ENCODE measurements around the gene RSRC2. TPM values are rescaled to one million over a fixed set of nuclear protein-coding genes. Genes with fewer than 3 reads are reported as not detected.
"Not testable (repeated sequence)": the region's sequence is repeated elsewhere in the genome, so short reads cannot be mapped to it uniquely, and the experiment has no call there.

Gene RSRC2
- total and polyA plus RNA-seq, 2 donors (not counting 1 experiment from before 2014, with no cell fraction given): 49.0 to 56.6 TPM

DNA sequence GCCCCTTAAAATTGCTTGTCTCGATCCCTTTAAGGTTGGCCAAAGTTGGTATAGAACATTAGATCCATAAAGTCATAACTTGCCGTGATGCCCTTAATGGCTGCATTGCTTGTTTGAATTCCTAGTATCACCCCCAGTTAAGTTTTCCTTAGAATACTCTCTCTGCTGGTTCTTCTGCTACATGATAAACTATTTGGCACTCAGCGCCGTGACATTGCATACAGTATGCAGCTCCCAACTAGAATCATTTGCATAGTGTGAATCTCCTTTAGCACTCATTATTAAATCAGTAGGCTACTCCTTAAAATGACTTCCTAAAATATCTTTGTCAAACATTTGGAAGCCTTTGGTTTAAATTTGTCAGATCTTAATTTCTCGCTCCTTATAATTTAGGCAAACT lies 42.6 kb upstream of the RSRC2 start:
- H2AFZ ChIP-seq (ENCODE audit: low read length): no peak overlapping the region
- no peaks in the 10 kb centered on the region for H3K9me3 ChIP-seq (ENCODE audit: control insufficient read depth, insufficient read depth, low read depth, low read length)
- TF ChIP-seq, protein P1, sequence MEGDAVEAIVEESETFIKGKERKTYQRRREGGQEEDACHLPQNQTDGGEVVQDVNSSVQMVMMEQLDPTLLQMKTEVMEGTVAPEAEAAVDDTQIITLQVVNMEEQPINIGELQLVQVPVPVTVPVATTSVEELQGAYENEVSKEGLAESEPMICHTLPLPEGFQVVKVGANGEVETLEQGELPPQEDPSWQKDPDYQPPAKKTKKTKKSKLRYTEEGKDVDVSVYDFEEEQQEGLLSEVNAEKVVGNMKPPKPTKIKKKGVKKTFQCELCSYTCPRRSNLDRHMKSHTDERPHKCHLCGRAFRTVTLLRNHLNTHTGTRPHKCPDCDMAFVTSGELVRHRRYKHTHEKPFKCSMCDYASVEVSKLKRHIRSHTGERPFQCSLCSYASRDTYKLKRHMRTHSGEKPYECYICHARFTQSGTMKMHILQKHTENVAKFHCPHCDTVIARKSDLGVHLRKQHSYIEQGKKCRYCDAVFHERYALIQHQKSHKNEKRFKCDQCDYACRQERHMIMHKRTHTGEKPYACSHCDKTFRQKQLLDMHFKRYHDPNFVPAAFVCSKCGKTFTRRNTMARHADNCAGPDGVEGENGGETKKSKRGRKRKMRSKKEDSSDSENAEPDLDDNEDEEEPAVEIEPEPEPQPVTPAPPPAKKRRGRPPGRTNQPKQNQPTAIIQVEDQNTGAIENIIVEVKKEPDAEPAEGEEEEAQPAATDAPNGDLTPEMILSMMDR (conservative IDR thresholded peaks at IDR 0.05 in 1 of 2, IDR thresholded peaks at IDR 0.05 in 1 of 2; ENCODE audit: low read depth in 1 of 2, low read length in 2 of 2): no peak
- TF ChIP-seq EZH2 (IDR thresholded peaks at IDR 0.05; ENCODE audit: low read length, missing control alignments): no peak
- H4K20me1 ChIP-seq (ENCODE audit: control insufficient read depth, extremely low read depth, insufficient read depth, low read length): no peaks in the 10 kb centered on the region
- no peak overlapping the region for H3K27ac ChIP-seq (ENCODE audit: insufficient read depth, low read length)
- no peak overlapping the region for H3K4me3 ChIP-seq (replicated peaks in 1 of 4; ENCODE audit: control extremely low read depth in 1 of 4, insufficient read depth in 1 of 4, low read depth in 3 of 4, low read length in 4 of 4)
- no peaks in the 10 kb centered on the region for H3K79me2 ChIP-seq (ENCODE audit: control insufficient read depth, insufficient read depth, low read length)
- H3K4me2 ChIP-seq (ENCODE audit: extremely low read depth, insufficient read depth, low read length): no peak overlapping the region
- H3K27me3 ChIP-seq (ENCODE audit: control insufficient read depth, insufficient read depth, low read length): no peaks in the 10 kb centered on the region
- no peaks in the 10 kb centered on the region for H3K4me1 ChIP-seq (ENCODE audit: control insufficient read depth, extremely low read depth, insufficient read depth, low read length)
- no peak overlapping the region for H3K9ac ChIP-seq (ENCODE audit: insufficient read depth, low read length)
- DNase-seq (ENCODE audit: low read depth in 2 of 2): no peak
- peaks cover 2% of the 10 kb centered on the region for H3K36me3 ChIP-seq (ENCODE audit: control insufficient read depth, insufficient read depth, low read length)

DNA sequence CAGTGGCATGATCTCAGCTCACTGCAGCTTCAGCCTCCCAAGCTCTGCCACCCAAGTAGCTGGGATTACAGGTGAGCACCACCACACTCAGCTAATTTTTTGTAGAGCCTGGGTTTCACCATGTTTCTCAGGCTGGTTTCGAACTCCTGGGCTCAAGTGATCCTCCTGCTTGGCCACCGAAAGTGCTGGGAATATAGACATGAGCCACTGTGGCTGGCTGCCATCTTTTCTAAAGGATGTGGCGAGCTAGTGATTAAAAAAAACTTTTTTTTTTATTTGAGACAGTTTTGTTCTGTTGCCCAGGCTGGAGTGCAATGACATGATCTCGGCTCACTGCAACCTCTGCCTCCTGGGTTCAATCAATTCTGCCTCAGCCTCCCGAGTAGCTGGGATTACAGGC lies 40.1 kb upstream of the RSRC2 start:
- H3K36me3 ChIP-seq (ENCODE audit: control insufficient read depth, insufficient read depth, low read length): not testable (repeated sequence)

DNA sequence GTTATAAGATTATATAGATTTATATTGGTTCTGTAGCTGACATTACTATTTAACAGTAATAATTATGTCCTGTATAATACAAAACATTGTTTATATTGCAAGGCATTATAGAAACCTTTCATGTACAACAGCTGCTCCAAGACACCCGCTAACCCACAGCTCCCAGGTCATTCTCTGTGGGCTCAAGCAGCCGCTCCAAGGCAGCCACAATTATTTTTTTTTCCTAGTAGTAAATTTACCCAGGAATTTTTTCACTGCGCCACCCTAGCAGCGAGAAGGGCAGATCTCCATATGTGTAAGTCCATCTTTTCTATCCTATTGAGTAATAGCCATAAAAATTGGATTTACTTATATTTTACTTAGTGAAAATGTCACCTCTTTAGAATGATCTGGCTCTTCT lies 36.6 kb upstream of the RSRC2 start:
- Histone ChIP-seq H3K27ac (ENCODE audit: insufficient read depth, low read length) (no peak overlapping the region), H3K9ac (ENCODE audit: insufficient read depth, low read length) (no peak overlapping the region), H4K20me1 (ENCODE audit: control insufficient read depth, extremely low read depth, insufficient read depth, low read length) (no peaks in the 10 kb centered on the region), H3K27me3 (ENCODE audit: control insufficient read depth, insufficient read depth, low read length) (no peaks in the 10 kb centered on the region), H2AFZ (ENCODE audit: low read length) (no peak overlapping the region), H3K4me2 (ENCODE audit: extremely low read depth, insufficient read depth, low read length) (no peak overlapping the region), H3K4me1 (ENCODE audit: control insufficient read depth, extremely low read depth, insufficient read depth, low read length) (no peaks in the 10 kb centered on the region), H3K9me3 (ENCODE audit: control insufficient read depth, insufficient read depth, low read depth, low read length) (no peaks in the 10 kb centered on the region), H3K36me3 (ENCODE audit: control insufficient read depth, insufficient read depth, low read length) (no peaks in the 10 kb centered on the region), H3K79me2 (ENCODE audit: control insufficient read depth, insufficient read depth, low read length) (no peaks in the 10 kb centered on the region), H3K4me3 (replicated peaks in 1 of 4; ENCODE audit: control extremely low read depth in 1 of 4, insufficient read depth in 1 of 4, low read depth in 3 of 4, low read length in 4 of 4) (no peak overlapping the region)
- no peak for DNase-seq (ENCODE audit: low read depth in 2 of 2)
- TF ChIP-seq, protein P1 (conservative IDR thresholded peaks at IDR 0.05 in 1 of 2, IDR thresholded peaks at IDR 0.05 in 1 of 2; ENCODE audit: low read depth in 1 of 2, low read length in 2 of 2): no peak
- TF ChIP-seq EZH2 (IDR thresholded peaks at IDR 0.05; ENCODE audit: low read length, missing control alignments): no peak

More for the DNA sequence above, 40.1 kb upstream of the RSRC2 start:
- H3K27me3 ChIP-seq (ENCODE audit: control insufficient read depth, insufficient read depth, low read length); H3K9ac ChIP-seq (ENCODE audit: insufficient read depth, low read length); H3K4me1 ChIP-seq (ENCODE audit: control insufficient read depth, extremely low read depth, insufficient read depth, low read length); H3K9me3 ChIP-seq (ENCODE audit: control insufficient read depth, insufficient read depth, low read depth, low read length); H3K4me2 ChIP-seq (ENCODE audit: extremely low read depth, insufficient read depth, low read length); H3K27ac ChIP-seq (ENCODE audit: insufficient read depth, low read length); H3K79me2 ChIP-seq (ENCODE audit: control insufficient read depth, insufficient read depth, low read length); H4K20me1 ChIP-seq (ENCODE audit: control insufficient read depth, extremely low read depth, insufficient read depth, low read length); H2AFZ ChIP-seq (ENCODE audit: low read length); H3K4me3 ChIP-seq (replicated peaks in 1 of 4; ENCODE audit: control extremely low read depth in 1 of 4, insufficient read depth in 1 of 4, low read depth in 3 of 4, low read length in 4 of 4); DNase-seq (ENCODE audit: low read depth in 2 of 2): not testable (repeated sequence)

Data from fibroblast of lung (primary cell).